GM23338 (cell line): ENCODE data around the gene AURKAIP1.

Source experiments
- CREB1 ChIP-seq: fragments of 250-450 bp; sonication (Bioruptor Pico); IDR thresholded peaks from 2 replicates; pipeline ENCODE4 v1.5.0; 2020; ENCODE audit warnings: low read depth, mild to moderate bottlenecking, moderate library complexity
- CTCF ChIP-seq, 2 experiments: fragments of 200-600 bp in 1 of 2; sonication (generic) in 1 of 2; conservative IDR thresholded peaks; 2 replicates each; pipeline versions ENCODE4 v1.5.1 to v1.6.1; 2016 to 2017; ENCODE audit warnings: antibody characterized with exemption in 2 of 2, low read depth in 2 of 2, mild to moderate bottlenecking in 2 of 2, moderate library complexity in 1 of 2
- EZH2 ChIP-seq: fragments of 200-600 bp; sonication (generic); IDR thresholded peaks from one replicate; pipeline ENCODE4 v1.8.0; 2017; ENCODE audit warnings: antibody characterized with exemption, mild to moderate bottlenecking, low read depth; ENCODE audit not compliant: unreplicated experiment
- EZH2phosphoT487 ChIP-seq: fragments of 200-600 bp; sonication (generic); IDR thresholded peaks from one replicate; pipeline ENCODE4 v1.8.1; 2018; ENCODE audit warnings: antibody characterized with exemption; ENCODE audit not compliant: unreplicated experiment
- JUNB ChIP-seq: IDR thresholded peaks from one replicate; pipeline ENCODE4 v1.6.1; 2016; ENCODE audit warnings: antibody characterized with exemption; ENCODE audit not compliant: unreplicated experiment
- NANOG ChIP-seq: IDR thresholded peaks from 2 replicates; pipeline ENCODE4 v1.6.1; 2016; ENCODE audit warnings: antibody characterized with exemption, borderline replicate concordance
- POLR2AphosphoS5 ChIP-seq: IDR thresholded peaks from 2 replicates; pipeline ENCODE4 v1.6.1; 2016; ENCODE audit warnings: antibody characterized with exemption, low read depth
- STAT1 ChIP-seq: IDR thresholded peaks from one replicate; pipeline ENCODE4 v1.6.1; 2016; ENCODE audit warnings: antibody characterized with exemption; ENCODE audit not compliant: unreplicated experiment
- ZNF114 ChIP-seq: fragments of 250-450 bp; sonication (Bioruptor Pico); IDR thresholded peaks from 2 replicates; pipeline ENCODE4 v1.5.0; 2020; ENCODE audit warnings: mild to moderate bottlenecking, moderate library complexity
- ZNF331 ChIP-seq: fragments of 250-450 bp; sonication (Bioruptor Pico); IDR thresholded peaks from 2 replicates; pipeline ENCODE4 v1.5.0; 2020; ENCODE audit warnings: low read depth, mild to moderate bottlenecking, moderate library complexity
- ZNF462 ChIP-seq: fragments of 250-450 bp; sonication (Bioruptor Pico); IDR thresholded peaks from 2 replicates; pipeline ENCODE4 v1.5.0; 2020; ENCODE audit warnings: mild to moderate bottlenecking, moderate library complexity
- TF ChIP-seq, protein P1 (sequence below): IDR thresholded peaks from 2 replicates; pipeline ENCODE4 v1.6.1; 2016; ENCODE audit warnings: antibody characterized with exemption
- TF ChIP-seq, protein P2 (sequence below): IDR thresholded peaks from one replicate; pipeline ENCODE4 v1.6.1; 2018; ENCODE audit warnings: antibody characterized with exemption; ENCODE audit not compliant: unreplicated experiment

GRCh38 chr1:1332031-1332755 is 42.8 kb downstream of the AURKAIP1 start:
- TF ChIP-seq, protein P1, sequence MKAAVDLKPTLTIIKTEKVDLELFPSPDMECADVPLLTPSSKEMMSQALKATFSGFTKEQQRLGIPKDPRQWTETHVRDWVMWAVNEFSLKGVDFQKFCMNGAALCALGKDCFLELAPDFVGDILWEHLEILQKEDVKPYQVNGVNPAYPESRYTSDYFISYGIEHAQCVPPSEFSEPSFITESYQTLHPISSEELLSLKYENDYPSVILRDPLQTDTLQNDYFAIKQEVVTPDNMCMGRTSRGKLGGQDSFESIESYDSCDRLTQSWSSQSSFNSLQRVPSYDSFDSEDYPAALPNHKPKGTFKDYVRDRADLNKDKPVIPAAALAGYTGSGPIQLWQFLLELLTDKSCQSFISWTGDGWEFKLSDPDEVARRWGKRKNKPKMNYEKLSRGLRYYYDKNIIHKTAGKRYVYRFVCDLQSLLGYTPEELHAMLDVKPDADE, result no peak
- TF ChIP-seq CTCF (conservative IDR thresholded peaks at IDR 0.05; ENCODE audit: low read depth in 2 of 2) (no peak), EZH2 (no peak), EZH2phosphoT487 (no peak), POLR2AphosphoS5 (no peak; the same call in 1 of the 2 replicates), NANOG (no peak), ZNF114 (CRISPR knock-in tag) (no peak), CREB1 (CRISPR knock-in tag) (no peak), JUNB (no peak), ZNF331 (CRISPR knock-in tag) (no peak), STAT1 (no peak), ZNF462 (CRISPR knock-in tag) (no peak)
- TF ChIP-seq, protein P2, sequence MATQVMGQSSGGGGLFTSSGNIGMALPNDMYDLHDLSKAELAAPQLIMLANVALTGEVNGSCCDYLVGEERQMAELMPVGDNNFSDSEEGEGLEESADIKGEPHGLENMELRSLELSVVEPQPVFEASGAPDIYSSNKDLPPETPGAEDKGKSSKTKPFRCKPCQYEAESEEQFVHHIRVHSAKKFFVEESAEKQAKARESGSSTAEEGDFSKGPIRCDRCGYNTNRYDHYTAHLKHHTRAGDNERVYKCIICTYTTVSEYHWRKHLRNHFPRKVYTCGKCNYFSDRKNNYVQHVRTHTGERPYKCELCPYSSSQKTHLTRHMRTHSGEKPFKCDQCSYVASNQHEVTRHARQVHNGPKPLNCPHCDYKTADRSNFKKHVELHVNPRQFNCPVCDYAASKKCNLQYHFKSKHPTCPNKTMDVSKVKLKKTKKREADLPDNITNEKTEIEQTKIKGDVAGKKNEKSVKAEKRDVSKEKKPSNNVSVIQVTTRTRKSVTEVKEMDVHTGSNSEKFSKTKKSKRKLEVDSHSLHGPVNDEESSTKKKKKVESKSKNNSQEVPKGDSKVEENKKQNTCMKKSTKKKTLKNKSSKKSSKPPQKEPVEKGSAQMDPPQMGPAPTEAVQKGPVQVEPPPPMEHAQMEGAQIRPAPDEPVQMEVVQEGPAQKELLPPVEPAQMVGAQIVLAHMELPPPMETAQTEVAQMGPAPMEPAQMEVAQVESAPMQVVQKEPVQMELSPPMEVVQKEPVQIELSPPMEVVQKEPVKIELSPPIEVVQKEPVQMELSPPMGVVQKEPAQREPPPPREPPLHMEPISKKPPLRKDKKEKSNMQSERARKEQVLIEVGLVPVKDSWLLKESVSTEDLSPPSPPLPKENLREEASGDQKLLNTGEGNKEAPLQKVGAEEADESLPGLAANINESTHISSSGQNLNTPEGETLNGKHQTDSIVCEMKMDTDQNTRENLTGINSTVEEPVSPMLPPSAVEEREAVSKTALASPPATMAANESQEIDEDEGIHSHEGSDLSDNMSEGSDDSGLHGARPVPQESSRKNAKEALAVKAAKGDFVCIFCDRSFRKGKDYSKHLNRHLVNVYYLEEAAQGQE, result no peak
